GM21737 (cell line): ENCODE results near the gene USP34.
"Not testable (repeated sequence)": the region's sequence is repeated elsewhere in the genome, so short reads cannot be mapped to it uniquely, and the experiment has no call there.

Experiments
- ATAC-seq: cut with Tn5 transposase; IDR thresholded peaks from one replicate; pipeline ENCODE4 v1.9.1; 2021; ENCODE audit warnings: mild to moderate bottlenecking, moderate library complexity; ENCODE audit not compliant: unreplicated experiment

USP34 gene

DNA sequence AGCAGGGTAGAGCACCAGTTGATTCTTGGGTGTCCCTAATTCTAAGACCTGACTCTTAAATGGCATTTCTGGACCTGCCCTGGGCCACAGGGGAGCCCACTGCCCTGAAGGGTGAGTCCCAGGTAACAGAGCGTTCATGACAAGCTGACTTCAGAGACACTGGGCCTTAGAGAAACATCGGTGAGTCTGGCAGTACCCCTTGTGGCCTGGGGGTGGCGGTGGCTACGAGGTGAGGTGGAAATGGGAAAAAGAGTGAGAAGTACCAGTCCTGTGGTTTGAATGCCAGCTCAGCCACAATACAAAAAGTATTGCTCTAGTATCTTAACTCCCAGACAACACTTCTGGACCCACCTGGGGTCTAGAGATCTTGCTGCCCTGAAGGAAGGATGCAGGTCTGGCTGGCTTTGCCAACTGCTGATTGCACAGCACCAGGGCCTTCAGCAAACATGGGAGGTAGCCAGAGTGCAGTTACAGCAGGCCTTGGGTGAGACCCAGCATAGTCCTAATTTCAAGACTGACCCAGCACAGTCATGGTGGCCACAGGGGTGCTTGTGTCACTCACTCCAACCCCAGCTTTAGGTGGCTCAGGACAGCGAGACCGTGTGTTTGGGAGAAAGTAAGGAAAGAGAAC, 44.5 kb downstream of the USP34 start:
- ATAC-seq = peak; percentile 51

- peak; percentile 11 for ATAC-seq
Observed at GRCh38 chr2:61425605-61426155, 45.2 kb downstream of the USP34 start.

DNA sequence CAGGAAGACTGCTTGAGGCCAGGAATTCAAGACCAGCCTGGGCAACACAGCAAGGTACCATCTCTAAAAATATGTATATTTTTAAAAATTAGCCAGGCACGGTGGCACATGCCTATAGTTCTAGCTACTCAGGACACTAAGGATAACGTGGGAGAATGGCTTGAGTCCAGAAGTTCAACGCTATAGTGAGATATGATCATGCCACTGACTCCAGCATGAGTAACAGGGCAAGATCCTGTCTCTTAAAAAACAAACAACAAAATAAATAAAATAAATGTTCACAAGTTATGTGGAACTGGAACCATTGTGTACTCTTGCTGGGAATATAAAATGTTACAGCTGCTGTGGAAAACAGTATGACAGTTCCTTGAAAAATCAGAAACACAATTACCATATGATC, 47.2 kb downstream of the USP34 start:
- no peak for ATAC-seq

GRCh38 chr2:61421611-61422010, 49.3 kb downstream of the USP34 start:
- no peak for ATAC-seq

GRCh38 chr2:61420991-61421544, 49.8 kb downstream of the USP34 start:
- ATAC-seq = no peak

- no peak for ATAC-seq
Observed at GRCh38 chr2:61419570-61419969, 51.3 kb downstream of the USP34 start.

GRCh38 chr2:61419129-61419528, 51.8 kb downstream of the USP34 start:
- ATAC-seq = no peak

DNA sequence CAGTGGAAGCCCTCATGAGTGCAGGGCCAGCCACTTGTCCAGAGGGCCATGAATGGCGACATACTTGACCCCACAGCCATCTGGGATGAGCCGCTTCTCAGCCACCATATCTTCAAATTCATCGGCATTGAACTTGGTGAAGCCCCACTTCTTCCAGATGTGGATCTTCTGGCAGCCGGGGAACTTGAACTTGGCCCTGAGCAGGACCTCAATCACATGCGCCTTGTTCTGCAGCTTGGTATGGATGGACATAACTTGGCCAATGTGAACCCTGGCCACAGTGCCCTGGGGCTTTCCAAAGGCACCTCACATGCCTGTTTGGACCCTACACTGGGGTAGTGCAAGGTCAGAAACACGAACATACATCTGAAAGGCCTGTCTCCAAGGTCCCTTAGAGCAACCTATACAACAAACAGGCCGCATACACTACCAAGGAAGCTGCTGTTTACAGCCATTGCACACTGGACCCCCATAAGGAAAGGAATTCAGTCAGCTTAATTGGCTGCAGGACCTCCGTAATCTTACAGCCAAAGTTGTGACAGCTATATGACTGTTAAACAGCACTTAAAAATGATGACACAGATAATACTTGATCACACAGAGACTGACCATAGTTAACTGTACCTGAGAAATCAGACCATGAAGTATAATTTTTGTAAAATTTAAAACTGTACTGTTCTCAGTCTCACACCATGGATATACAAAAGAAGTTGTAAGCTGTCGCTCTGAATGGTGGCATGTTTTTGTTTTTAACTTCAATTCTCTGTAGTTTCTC, 53.8 kb downstream of the USP34 start:
- no peak for ATAC-seq

- no peak for ATAC-seq
Observed at GRCh38 chr2:61415265-61415664, 55.6 kb downstream of the USP34 start.

DNA sequence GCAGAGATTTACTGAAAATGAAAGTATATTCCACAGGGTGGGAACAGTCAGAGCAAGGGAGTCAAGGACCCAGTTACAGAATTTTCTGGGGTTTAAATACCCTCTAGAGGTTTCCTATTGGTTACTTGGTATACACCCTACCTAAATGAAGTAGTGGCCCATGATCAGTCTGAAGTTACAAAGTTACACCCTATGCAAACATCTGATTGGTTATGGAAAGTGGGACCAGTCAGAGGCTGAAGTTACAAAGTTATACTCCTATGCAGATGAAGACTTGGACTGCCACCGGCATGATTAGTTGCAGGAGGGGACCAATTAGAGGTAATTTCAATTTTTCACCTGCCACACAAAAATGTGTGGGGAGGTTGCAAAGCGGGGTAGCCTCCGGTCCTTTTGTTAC, 56.2 kb downstream of the USP34 start:
- ATAC-seq = no peak

GRCh38 chr2:61411109-61411508, 59.8 kb downstream of the USP34 start:
- ATAC-seq = no peak

GRCh38 chr2:61410185-61410584, 60.7 kb downstream of the USP34 start:
- ATAC-seq = no peak

- ATAC-seq = no peak
Observed at GRCh38 chr2:61405813-61406212, 65.1 kb downstream of the USP34 start.

DNA sequence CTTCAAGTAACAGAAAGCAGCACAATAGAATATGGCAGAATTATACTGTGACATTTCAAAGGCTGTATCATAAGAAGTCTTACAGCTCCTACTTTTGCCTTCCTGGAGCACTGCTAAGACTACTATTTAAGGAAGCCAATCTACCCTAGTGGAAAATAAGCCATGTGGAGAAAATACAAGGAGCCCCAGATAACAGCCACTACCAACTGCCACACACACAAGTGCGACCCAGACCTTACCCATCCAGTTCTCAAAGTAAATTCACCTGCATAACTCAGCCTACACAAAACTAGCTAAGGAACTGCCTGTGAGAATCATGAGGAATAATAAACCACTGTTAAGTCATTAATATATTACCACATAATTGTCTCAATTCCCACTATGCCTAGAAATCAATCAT, 66.4 kb downstream of the USP34 start:
- ATAC-seq = no peak

DNA sequence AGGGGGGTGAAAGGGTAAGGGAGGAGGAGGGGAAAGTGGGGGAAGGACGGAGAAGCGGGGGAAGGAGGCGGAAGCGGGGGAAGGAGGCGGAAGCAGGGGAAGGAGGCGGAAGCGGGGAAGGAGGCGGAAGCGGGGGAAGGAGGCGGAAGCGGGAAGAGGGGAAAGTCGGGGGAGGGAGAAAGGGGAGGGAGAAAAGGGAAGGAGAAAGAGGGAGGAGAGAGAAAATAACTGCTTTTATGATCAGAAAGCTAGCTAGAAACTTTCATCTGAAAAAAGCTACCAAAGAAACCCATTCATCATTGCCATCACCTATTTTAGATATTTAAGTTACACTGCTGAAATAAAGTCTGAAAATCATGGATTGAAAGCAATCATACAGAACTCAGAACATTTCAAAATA, 72.5 kb downstream of the USP34 start:
- no peak for ATAC-seq

DNA sequence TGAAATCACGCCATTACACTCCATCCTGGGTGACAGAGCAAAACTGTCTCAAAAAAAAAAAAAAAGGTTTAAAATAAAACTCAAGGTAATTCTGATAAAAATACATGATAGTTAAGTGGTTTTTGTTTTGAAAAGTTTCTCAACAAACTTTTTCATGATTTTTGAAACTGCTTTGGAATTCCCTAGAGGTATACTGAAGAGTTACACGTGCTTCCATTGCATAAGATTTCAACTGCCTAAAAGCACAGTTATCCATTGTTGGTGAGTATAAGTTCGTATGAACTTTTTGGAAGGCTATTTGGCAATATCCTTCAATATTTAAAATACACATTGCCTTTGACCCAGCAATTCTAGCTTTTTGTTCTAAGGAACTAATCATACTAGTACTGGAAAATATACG, 74.9 kb downstream of the USP34 start:
- ATAC-seq = no peak

DNA sequence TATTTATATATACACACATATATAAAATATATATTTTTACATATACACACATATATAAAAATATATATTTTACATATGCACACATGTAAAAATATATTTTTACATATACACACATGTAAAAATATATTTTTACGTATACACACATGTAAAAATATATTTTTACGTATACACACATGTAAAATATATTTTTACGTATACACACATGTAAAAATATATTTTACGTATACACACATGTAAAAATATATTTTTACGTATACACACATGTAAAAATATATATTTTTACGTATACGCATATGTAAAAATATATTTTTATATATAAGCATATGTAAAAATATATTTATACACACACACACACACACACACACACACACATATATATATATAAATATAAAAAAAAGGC, 83.3 kb downstream of the USP34 start:
- ATAC-seq = not testable (repeated sequence)

DNA sequence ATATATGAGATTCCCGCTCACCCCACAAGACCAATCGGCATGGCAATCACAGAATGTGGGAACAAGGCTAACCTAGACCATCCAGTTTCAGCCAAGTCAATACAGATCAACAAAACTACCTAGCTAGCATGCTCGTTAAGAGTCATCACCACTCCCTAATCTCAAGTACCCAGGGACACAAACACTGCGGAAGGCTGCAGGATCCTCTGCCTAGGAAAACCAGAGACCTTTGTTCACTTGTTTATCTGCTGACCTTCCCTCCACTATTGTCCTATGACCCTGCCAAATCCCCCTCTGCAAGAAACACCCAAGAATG, 90.0 kb downstream of the USP34 start:
- not testable (repeated sequence) for ATAC-seq

GRCh38 chr2:61380056-61380881, 90.6 kb downstream of the USP34 start:
- no peak for ATAC-seq

DNA sequence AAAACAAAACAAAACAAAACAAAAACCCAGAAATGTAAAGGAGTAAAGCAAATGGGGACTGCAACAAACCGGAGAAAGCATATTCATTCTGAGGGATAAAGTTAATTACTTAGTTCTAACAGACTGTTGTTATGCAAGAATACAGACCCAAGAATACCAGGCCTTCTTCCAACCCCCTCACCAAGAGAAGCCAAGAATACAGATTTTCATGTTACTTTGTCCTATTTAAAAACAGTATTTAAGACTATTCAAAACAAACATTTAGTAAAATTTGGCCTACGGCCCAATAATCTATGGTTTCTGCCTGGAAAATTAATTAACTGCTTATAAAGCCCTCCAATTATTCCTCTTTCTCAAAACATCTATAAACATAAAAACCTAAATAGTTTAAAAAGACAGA, 91.4 kb downstream of the USP34 start:
- no peak for ATAC-seq

DNA sequence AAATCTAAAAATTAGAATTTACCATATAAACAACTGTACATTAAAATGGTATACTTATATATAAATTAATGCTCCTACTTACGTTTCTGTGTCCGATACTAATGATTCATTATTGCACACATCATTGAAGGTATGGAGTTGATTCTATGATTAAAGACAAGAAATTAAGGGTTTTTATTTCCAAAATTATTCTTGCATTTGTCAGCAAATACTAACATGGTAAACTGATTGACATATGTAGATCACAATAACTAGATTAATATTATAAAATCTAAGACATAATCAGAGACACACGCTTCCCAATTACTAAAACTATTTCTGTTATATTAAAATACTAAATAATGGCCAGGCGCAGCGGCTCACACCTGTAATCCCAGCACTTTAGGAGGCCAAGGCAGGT, 92.6 kb downstream of the USP34 start:
- no peak for ATAC-seq
